ENCODE results near the gene RAPGEF5.

RAPGEF5 gene

GRCh38 chr7:22351878-22352277 is 5.1 kb downstream of the RAPGEF5 start:
- TF ChIP-seq CTCF (IDR thresholded peaks at IDR 0.05; ENCODE audit: low read depth, low read length), result no peak

GRCh38 chr7:22351329-22351692 is 5.6 kb downstream of the RAPGEF5 start:
- no peak for TF ChIP-seq CTCF (IDR thresholded peaks at IDR 0.05; ENCODE audit: low read depth, low read length)
- DNase-seq (ENCODE audit: low read depth in 2 of 2), result no peak
- no peak overlapping the region for H3K4me3 ChIP-seq (replicated peaks in 1 of 2; ENCODE audit: low read depth in 2 of 2, low read length in 2 of 2)

More at GRCh38 chr7:22351878-22352277, 5.1 kb downstream of the RAPGEF5 start:
- peak in 1 of 2 donors; percentile 32 for DNase-seq (ENCODE audit: low read depth in 2 of 2)
- H3K4me3 ChIP-seq (replicated peaks in 1 of 2; ENCODE audit: low read depth in 2 of 2, low read length in 2 of 2), result no peak overlapping the region

DNA sequence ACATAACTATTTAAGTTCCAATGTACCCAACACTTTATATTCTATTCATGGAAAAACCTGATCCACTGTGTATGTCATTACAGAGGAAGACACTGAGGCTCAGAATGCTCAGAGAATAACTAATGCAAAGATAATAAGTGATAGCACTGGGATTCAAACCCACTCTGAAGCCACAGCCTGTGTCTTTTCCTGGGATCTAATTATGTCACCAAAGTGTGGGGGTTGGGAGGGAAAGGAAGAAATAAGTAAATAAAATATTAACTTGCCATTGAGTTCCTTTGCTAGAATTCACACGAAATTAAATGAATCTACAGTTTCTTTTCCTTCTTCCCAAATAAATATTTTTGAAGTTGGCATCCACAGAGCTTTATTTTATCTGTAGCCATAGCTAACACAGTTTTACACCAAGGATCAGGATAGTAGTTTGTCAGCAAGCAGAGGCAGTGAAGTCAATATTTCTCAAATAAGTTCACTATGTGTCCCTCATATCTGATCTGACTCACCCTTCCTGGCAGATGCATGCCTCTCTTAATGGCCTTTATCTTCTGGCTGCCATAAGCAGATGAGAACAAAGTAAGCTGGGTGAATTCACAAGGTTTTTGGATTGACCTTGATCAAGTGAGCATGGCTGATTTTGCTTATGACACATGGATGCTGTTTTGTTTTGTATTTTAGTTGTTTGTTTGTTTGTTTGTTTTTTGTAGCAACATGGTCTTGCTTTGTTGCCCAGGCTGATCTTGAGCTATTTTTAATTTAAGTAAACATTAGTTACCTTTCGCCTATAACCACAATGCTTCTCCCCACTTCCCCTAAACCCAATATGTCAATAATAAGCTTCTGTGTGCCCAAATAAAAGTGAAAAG is 6.3 kb downstream of the RAPGEF5 start:
- no peak for TF ChIP-seq CTCF (IDR thresholded peaks at IDR 0.05; ENCODE audit: low read depth, low read length)
- DNase-seq (ENCODE audit: low read depth in 2 of 2), result peak; percentile 15 to 52

GRCh38 chr7:22348379-22348778 is 8.6 kb downstream of the RAPGEF5 start:
- DNase-seq (ENCODE audit: low read depth in 2 of 2), result peak in 1 of 2 donors; percentile 49
- H3K4me3 ChIP-seq (replicated peaks in 1 of 2; ENCODE audit: low read depth in 2 of 2, low read length in 2 of 2), result no peak overlapping the region
- TF ChIP-seq CTCF (IDR thresholded peaks at IDR 0.05; ENCODE audit: low read depth, low read length), result no peak

More for the DNA sequence above, 6.3 kb downstream of the RAPGEF5 start:
- no peak overlapping the region for H3K4me3 ChIP-seq (replicated peaks in 1 of 2; ENCODE audit: low read depth in 2 of 2, low read length in 2 of 2)

DNA sequence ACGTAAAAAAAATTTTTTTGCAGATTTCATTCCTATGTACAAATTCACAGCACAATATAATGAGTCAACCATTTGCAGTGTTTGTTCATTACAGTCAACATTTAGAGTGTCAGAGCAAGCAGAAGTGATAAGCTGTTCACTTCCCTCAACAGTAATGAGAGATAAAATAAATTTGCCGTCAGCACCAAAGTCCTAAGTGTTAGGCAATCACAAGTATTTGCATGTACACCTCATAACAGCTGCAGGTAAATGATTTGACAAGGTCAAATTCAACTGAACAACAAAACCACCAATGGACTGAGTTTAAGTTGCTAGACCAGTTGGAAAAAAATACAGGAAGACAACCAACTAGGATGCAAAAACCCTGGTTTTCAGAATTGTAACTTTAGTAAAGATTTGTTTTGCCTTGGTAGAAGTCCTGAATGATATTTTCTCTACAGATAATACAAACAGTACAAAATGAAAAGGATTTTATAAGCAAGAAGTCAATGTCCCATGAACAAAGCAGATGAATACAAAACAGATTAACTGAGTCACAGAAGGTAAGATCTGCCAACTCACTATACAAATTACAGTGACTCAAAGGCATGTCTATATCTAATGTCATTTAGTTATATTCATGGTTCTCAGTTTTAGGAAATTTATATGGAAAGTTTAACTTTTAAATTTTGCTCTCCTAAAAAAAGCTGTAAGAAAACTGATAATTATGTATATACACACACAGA is 10.4 kb downstream of the RAPGEF5 start:
- H3K4me3 ChIP-seq (replicated peaks in 1 of 2; ENCODE audit: low read depth in 2 of 2, low read length in 2 of 2), result no peak overlapping the region
- no peak for TF ChIP-seq CTCF (IDR thresholded peaks at IDR 0.05; ENCODE audit: low read depth, low read length)
- DNase-seq (ENCODE audit: low read depth in 2 of 2), result no peak

DNA sequence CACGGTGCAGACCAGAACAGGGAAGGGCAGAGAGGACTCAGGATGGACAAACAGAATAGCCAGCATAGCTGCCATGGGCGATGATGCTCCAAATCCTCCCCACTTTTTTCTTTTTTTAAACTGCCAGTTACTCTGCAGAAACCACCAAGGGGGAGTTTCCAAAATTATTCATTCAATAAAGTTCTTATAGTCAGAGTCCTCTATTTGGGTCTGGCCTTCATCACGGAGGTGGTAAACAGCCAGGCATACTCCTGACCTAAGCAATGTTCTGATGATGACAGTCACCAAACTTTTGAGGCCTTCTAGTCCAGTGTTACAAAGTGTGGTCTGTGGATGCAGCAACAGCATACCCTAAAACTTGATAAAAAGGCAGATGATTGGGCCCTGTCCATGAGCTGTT is 12.3 kb downstream of the RAPGEF5 start:
- DNase-seq (ENCODE audit: low read depth in 2 of 2), result no peak
- no peak for TF ChIP-seq CTCF (IDR thresholded peaks at IDR 0.05; ENCODE audit: low read depth, low read length)
- no peak overlapping the region for H3K4me3 ChIP-seq (replicated peaks in 1 of 2; ENCODE audit: low read depth in 2 of 2, low read length in 2 of 2)
